COLO668 (cell line): ENCODE measurements around the gene DPYSL5.
"Not testable (repeated sequence)": the region's sequence is repeated elsewhere in the genome, so short reads cannot be mapped to it uniquely, and the experiment has no call there.

Source experiments
- DNase-seq: peaks from one replicate; lab custom pipeline; 2025; ENCODE audit not compliant: unreplicated experiment; lab: John Stamatoyannopoulos, UW

Gene DPYSL5

GRCh38 chr2:26899500-26900164 lies 51.7 kb downstream of the DPYSL5 start:
- DNase-seq: no peak

GRCh38 chr2:26900831-26901321 lies 52.9 kb downstream of the DPYSL5 start:
- no peak for DNase-seq

GRCh38 chr2:26901326-26902183 lies 53.6 kb downstream of the DPYSL5 start:
- no peak for DNase-seq

GRCh38 chr2:26903676-26904075 lies 55.7 kb downstream of the DPYSL5 start:
- DNase-seq: no peak

- no peak for DNase-seq
Measured at GRCh38 chr2:26904839-26905238, 56.9 kb downstream of the DPYSL5 start.

GRCh38 chr2:26905341-26906198 lies 57.6 kb downstream of the DPYSL5 start:
- DNase-seq: no peak

GRCh38 chr2:26907416-26907815 lies 59.5 kb downstream of the DPYSL5 start:
- DNase-seq: no peak

- DNase-seq: no peak
Measured at GRCh38 chr2:26910176-26910575, 62.2 kb downstream of the DPYSL5 start.

- no peak for DNase-seq
Measured at GRCh38 chr2:26911911-26912861, 64.3 kb downstream of the DPYSL5 start.

- no peak for DNase-seq
Measured at GRCh38 chr2:26913606-26913998, 65.7 kb downstream of the DPYSL5 start.

GRCh38 chr2:26913999-26914658 lies 66.2 kb downstream of the DPYSL5 start:
- no peak for DNase-seq

GRCh38 chr2:26914659-26915310 lies 66.9 kb downstream of the DPYSL5 start:
- DNase-seq: no peak

- no peak for DNase-seq
Measured at GRCh38 chr2:26915316-26915715, 67.4 kb downstream of the DPYSL5 start.

GRCh38 chr2:26916128-26916692 lies 68.3 kb downstream of the DPYSL5 start:
- no peak for DNase-seq

- no peak for DNase-seq
Measured at GRCh38 chr2:26917135-26917836, 69.4 kb downstream of the DPYSL5 start.

- no peak for DNase-seq
Measured at GRCh38 chr2:26921323-26921722, 73.4 kb downstream of the DPYSL5 start.

GRCh38 chr2:26922405-26923188 lies 74.7 kb downstream of the DPYSL5 start:
- peak; percentile 41 for DNase-seq

- not testable (repeated sequence) for DNase-seq
Measured at GRCh38 chr2:26923189-26923466, 75.2 kb downstream of the DPYSL5 start.
